Daoy (cell line): ENCODE data around the gene SLCO3A1. TPM values are rescaled to one million over a fixed set of nuclear protein-coding genes. Genes with fewer than 3 reads are reported as not detected.
"Not testable (repeated sequence)": the region's sequence is repeated elsewhere in the genome, so short reads cannot be mapped to it uniquely, and the experiment has no call there.

Experiments used
- DNase-seq: peaks from one replicate; pipeline ENCODE4 v3.0.0-alpha.2; 2015; ENCODE audit warnings: low read depth
- total RNA-seq: library from RNA; depleted of rRNA; stranded (reverse); fragments of >200 nt; shearing (Covaris generic); gene quantifications from 2 replicates; pipeline ENCODE4 v1.2.3, GENCODE V29; 2014

Gene SLCO3A1
- total RNA-seq, 1 experiment from 2014 or later = 2.3 TPM

GRCh38 chr15:92200891-92201290 lies 347.4 kb downstream of the SLCO3A1 start:
- DNase-seq = no peak

DNA sequence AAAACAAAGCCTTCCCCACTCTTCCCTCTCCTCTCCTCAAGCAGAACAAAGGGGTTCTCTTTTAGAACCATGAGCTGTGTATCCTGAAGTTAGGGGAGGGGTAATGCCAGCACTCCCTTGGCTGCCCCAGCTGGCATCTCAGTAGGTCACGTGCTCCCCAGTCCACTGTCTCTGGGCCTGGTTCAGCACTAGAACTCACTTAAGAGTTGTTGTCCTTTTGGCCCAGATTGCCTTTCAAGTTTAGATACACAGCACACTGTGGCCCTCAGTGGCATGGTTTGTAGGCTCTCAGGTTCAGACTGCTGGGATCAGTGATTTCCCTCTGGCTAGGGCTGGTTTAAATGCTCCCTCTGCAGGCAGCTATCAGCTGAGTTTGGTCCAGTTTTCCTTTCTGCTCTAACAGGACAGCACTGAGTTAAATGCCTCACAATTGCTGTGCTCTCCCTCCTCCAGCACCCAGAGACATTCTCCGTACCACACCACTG lies 351.8 kb downstream of the SLCO3A1 start:
- DNase-seq = no peak

GRCh38 chr15:92207601-92208000 lies 354.1 kb downstream of the SLCO3A1 start:
- not testable (repeated sequence) for DNase-seq
